ENCODE results near the gene EDN2. TPM values are rescaled to one million over a fixed set of nuclear protein-coding genes. Genes with fewer than 3 reads are reported as not detected.

The EDN2 gene
- total RNA-seq, 3 donors from 2014 or later (not counting 1 experiment from before 2014, with no cell fraction given) = 0.29 to 0.93 (median 0.64) TPM

DNA sequence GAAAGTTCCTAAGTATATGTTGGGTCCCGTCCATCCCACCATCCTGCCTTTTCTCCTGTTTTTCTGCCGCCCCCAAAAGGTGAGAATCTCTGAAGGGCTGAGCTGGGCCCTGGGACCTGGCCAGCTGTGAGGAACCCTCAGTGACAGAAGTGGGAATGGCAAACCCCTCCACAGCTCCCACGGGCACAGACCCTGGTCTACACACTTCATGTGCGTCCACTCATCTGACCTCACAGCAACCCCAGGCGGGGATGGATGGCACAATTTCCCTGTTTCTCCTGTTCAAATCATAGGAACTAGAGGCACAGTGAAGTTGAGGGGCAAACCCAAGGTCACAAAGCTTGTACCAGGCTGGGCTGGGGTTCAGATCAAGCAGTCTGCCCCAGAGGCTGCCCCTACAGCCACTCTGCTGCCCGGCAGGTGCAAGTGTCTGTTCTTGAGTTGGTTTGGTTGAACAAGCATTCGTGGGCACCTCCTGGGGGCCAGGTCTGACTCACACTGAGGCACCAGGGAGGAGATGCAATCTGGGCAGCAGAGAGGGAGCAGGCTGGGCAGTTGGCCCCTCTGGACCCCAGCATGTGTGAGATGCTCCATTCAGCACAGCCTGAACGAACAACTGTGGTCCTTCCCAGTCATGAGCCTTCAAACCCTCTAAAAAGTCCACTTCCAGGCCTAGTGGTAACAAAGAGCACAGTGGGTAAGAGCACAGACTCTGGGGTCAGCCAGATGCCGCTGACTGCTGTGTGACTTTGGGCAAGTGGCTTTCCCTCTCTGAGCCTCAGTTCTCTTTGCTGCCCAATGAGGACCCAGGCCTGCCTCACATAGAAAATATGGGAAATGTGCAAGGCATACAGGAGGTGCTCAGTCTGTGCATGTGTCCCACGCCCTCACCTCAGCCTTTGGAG is 4.0 kb downstream of the EDN2 start:
- H3K27ac Mint-ChIP-seq = no peak overlapping the region
- Histone ChIP-seq H3K4me3 (ENCODE audit: low read length) (no peak overlapping the region), H3K27ac (ENCODE audit: low read length) (no peak overlapping the region), H3K4me1 (ENCODE audit: control insufficient read depth, insufficient read depth, low read length) (no peaks in the 10 kb centered on the region), H3K36me3 (ENCODE audit: control insufficient read depth, insufficient read depth, low read length) (no peaks in the 10 kb centered on the region), H3K27me3 (ENCODE audit: control insufficient read depth, insufficient read depth, low read length) (no peaks in the 10 kb centered on the region), H3K9me3 (ENCODE audit: control insufficient read depth, insufficient read depth, low read length) (no peaks in the 10 kb centered on the region)
- WGBS (ENCODE audit: insufficient coverage) = 85% methylated on average over 10 of the region's 10 CpGs
- H3K9me3 Mint-ChIP-seq = no peaks in the 10 kb centered on the region
- intact Hi-C loops (cut with micrococcal nuclease) = no loop called here
- H3K4me1 Mint-ChIP-seq = no peaks in the 10 kb centered on the region
- no peak overlapping the region for H3K4me3 Mint-ChIP-seq
- no peaks in the 10 kb centered on the region for H3K36me3 Mint-ChIP-seq
- TF ChIP-seq, protein P1, sequence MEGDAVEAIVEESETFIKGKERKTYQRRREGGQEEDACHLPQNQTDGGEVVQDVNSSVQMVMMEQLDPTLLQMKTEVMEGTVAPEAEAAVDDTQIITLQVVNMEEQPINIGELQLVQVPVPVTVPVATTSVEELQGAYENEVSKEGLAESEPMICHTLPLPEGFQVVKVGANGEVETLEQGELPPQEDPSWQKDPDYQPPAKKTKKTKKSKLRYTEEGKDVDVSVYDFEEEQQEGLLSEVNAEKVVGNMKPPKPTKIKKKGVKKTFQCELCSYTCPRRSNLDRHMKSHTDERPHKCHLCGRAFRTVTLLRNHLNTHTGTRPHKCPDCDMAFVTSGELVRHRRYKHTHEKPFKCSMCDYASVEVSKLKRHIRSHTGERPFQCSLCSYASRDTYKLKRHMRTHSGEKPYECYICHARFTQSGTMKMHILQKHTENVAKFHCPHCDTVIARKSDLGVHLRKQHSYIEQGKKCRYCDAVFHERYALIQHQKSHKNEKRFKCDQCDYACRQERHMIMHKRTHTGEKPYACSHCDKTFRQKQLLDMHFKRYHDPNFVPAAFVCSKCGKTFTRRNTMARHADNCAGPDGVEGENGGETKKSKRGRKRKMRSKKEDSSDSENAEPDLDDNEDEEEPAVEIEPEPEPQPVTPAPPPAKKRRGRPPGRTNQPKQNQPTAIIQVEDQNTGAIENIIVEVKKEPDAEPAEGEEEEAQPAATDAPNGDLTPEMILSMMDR (IDR thresholded peaks at IDR 0.05) = no peak
- peaks cover 3 to 12% of the 10 kb centered on the region in 2 donors for H3K27me3 Mint-ChIP-seq (ENCODE audit: low read depth in 2 of 2)
- ATAC-seq (no peak), DNase-seq (no peak)

DNA sequence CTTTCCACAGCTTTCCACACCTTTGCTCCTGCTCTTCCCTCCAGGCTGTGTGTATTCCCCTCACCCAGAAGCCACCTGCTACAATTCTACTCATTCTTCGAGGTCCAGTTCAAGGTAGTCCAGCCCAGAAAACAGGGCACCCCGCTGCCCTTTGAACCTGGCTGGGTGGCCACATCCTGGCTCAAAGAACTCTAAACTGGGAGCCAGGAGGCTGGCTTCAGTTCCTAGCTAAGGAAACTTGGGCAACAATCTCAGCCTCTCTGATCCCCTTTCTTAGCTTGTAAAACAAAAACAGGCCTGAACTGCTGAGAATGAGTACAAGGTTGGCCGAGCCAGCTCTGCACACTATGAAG is 4.7 kb downstream of the EDN2 start:
- H3K27ac ChIP-seq (ENCODE audit: low read length) = no peak overlapping the region
- H3K27me3 ChIP-seq (ENCODE audit: control insufficient read depth, insufficient read depth, low read length) = no peaks in the 10 kb centered on the region
- no peaks in the 10 kb centered on the region for H3K9me3 ChIP-seq (ENCODE audit: control insufficient read depth, insufficient read depth, low read length)
- Mint-ChIP-seq H3K9me3 (no peaks in the 10 kb centered on the region), H3K4me1 (no peaks in the 10 kb centered on the region), H3K36me3 (no peaks in the 10 kb centered on the region), H3K27me3 (ENCODE audit: low read depth in 2 of 2) (peaks cover 0 to 12% of the 10 kb centered on the region in 2 donors), H3K27ac (no peak overlapping the region), H3K4me3 (no peak overlapping the region)
- no peak for DNase-seq
- no peak overlapping the region for H3K4me3 ChIP-seq (ENCODE audit: low read length)
- 79% methylated on average over 3 of the region's 3 CpGs for WGBS (ENCODE audit: insufficient coverage)
- TF ChIP-seq, protein P1 (IDR thresholded peaks at IDR 0.05) = no peak
- no peaks in the 10 kb centered on the region for H3K4me1 ChIP-seq (ENCODE audit: control insufficient read depth, insufficient read depth, low read length)
- no peak for ATAC-seq
- intact Hi-C loops (cut with micrococcal nuclease) = no loop called here
- H3K36me3 ChIP-seq (ENCODE audit: control insufficient read depth, insufficient read depth, low read length) = no peaks in the 10 kb centered on the region

DNA sequence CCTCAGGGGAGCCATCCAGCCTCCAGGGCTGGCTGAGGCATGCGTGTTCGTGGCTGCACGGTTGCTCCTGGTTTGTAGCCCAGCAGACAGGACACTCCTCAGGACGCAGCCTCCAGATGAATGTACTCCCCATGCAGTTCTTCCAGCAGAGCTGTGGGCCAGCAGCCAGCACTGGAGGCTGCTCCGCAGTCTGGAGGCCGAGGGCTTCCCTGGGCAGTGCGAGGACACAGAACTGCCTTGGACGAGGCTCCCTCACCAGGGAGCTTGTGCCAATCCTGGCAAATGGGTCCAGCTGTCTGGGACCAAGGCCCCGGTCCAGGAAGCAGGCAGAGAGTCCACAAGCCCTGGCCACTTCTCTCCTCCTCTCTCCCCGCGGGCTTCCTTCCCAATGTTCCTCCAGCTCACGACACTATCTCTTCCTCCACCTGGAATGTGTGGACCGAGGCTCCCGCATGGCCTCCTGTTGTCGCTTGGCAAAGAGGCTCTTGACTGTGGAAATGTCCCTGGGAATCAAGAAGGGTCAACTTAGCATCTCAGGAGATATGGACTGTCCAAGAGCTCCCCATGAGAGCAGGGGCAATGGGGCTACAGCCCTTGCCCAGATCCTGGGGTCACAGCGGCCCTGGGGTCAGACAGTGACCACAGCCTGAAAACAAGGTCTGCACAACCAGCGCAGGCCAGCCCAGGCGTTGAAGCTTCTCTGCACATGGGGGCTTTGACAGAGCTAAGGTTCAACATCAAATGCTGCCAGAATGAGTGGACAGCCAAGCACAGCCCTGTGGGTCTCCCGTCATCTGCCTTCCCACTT is 5.3 kb downstream of the EDN2 start:
- Mint-ChIP-seq H3K27ac (no peak overlapping the region), H3K4me1 (no peaks in the 10 kb centered on the region), H3K4me3 (no peak overlapping the region), H3K9me3 (no peaks in the 10 kb centered on the region), H3K27me3 (ENCODE audit: low read depth in 2 of 2) (peaks cover 0 to 12% of the 10 kb centered on the region in 2 donors), H3K36me3 (no peaks in the 10 kb centered on the region)
- peak in 1 of 3 donors; percentile 3 for ATAC-seq
- Histone ChIP-seq H3K36me3 (ENCODE audit: control insufficient read depth, insufficient read depth, low read length) (no peaks in the 10 kb centered on the region), H3K27ac (ENCODE audit: low read length) (no peak overlapping the region), H3K4me1 (ENCODE audit: control insufficient read depth, insufficient read depth, low read length) (no peaks in the 10 kb centered on the region), H3K9me3 (ENCODE audit: control insufficient read depth, insufficient read depth, low read length) (no peaks in the 10 kb centered on the region), H3K4me3 (ENCODE audit: low read length) (no peak overlapping the region), H3K27me3 (ENCODE audit: control insufficient read depth, insufficient read depth, low read length) (no peaks in the 10 kb centered on the region)
- intact Hi-C loops (cut with micrococcal nuclease) = no loop called here
- WGBS (ENCODE audit: insufficient coverage) = 84% methylated on average over 19 of the region's 19 CpGs
- no peak for DNase-seq
- TF ChIP-seq, protein P1 (IDR thresholded peaks at IDR 0.05) = no peak
